Right ventricle myocardium inferior (tissue), 1 donor: ENCODE results near the gene NAIP. TPM values are rescaled to one million over a fixed set of nuclear protein-coding genes. Genes with fewer than 3 reads are reported as not detected.
"Not testable (repeated sequence)": the region's sequence is repeated elsewhere in the genome, so short reads cannot be mapped to it uniquely, and the experiment has no call there.

Source experiments
- ATAC-seq: fragments of 200-7000 bp; cut with Tn5 transposase; one replicate; pipeline ENCODE4 v1.9.1; 2020; ENCODE audit warnings: mild to moderate bottlenecking, moderate library complexity
- DNase-seq: peaks from one replicate; pipeline ENCODE4 v3.0.0; 2021; ENCODE audit errors: missing footprints
- intact Hi-C: fragments of 100-400 bp; cut with DNase I; formaldehyde crosslinking; loops from one replicate; pipeline ENCODE4 v1.11.0; 2022
- total RNA-seq: library from RNA; stranded (reverse); fragmentation: NEBNext Ultra II Directional; extraction: Animal tissue kit (Norgen Biotek cat#: 25700); gene quantifications from one replicate; pipeline ENCODE4 v1.2.1, GENCODE V29; 2021
- donor health status: DM: no; HTN: yes; CAD: no; lungs with severe emphysema.

The NAIP gene
- total RNA-seq, 1 donor from 2014 or later: 5.5 TPM

DNA sequence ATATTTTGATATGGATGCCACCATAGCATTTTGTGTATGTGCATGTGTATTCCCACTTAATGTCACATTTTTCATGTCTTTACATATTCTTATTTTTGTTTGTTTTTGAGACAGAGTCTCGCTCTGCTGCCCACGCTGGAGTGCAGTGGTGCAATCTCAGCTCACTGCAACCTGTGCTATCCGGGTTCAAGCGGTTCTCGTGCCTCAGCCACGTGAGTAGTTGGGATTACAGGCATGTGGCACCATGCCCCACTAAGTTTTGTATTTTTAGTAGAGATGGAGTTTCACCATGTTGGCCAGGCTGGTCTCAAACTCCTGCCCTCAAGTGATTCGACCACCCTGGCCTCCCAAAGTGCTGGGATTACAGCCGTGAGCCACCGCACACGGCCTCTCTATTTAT, 72.1 kb downstream of the NAIP start:
- ATAC-seq, intact Hi-C loops, DNase-seq: not testable (repeated sequence)

DNA sequence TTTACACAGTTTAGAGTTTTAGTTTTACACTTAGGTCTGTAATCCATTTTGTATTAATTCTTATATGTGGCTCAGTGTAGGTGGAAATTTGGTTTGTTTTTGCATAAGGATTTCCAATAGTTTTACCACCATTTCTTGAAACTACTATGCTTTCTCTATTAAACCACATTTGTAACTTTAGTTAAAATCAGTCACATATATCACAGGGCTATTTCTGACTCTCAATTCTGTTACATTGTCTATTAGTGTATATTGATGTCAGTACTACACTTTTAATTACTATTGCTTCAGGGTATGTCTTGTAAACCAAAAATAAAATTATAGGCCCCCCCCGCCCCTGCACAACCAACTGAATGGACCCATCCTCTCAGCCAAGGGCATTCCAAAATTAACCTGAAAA, 92.6 kb downstream of the NAIP start:
- ATAC-seq, DNase-seq, intact Hi-C loops: not testable (repeated sequence)

DNA sequence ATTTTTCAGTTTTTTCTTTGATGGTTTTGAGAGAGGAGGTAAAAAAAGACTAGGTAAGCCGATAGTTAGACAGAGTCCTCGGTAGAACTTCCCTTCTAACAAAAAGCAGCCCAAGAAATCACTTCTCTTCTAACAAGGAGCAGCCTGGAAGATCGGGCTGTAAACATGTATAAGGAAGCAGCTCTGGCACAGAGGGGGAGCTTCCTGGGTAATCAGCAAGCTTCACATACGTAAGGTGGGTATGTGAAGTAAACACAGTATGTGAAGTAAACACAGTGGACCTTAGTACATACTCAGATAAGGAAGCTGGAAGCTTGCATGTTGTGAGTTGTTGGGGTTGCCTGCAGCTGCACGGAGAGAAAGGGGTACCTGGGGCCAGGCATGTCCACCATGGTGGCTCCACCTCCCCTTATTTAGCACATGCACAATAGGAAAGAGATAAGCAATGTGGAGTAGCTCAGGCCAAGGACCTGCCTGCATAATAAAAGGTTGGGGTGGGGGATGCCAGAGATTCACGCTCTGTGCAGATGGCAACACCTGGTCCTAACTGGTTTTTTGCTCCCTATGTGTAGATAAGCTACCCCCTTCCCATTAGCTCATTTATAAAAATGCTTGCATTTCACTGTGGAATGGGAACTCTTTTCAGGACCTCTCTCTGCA, 93.3 kb downstream of the NAIP start:
- DNase-seq, intact Hi-C loops, ATAC-seq: not testable (repeated sequence)

DNA sequence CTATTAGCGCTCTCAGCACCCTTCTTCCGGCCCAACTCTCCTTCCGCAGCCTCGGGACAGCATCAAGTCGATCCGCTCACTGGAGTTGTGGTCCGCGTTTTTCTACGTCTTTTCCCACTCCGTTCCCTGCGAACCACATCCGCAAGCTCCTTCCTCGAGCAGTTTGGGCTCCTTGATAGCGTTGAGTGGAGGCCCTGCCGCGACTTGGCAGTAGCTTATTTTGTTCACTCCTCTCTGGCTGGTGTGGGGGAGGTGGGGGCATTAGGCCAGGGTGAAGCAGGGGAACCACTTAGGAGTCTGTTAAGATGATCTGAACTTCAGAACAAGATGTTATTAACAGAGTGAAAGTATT, 100.0 kb downstream of the NAIP start:
- peak; percentile 29 for ATAC-seq
- intact Hi-C loops, DNase-seq: not testable (repeated sequence)

Other genes starting within 250 kb of the NAIP start
- gene SERF1A, start 124.7 kb downstream of the NAIP start, total RNA-seq: 6.7 TPM
- 20.1 TPM for gene SMN1, start 100.3 kb downstream of the NAIP start, total RNA-seq
- gene GTF2H2, start 42.3 kb upstream of the NAIP start, total RNA-seq: 12.4 TPM